GM19467 (cell line): ENCODE data around the gene FUT1.
"Not testable (repeated sequence)": the region's sequence is repeated elsewhere in the genome, so short reads cannot be mapped to it uniquely, and the experiment has no call there.

Source experiments
- ATAC-seq: cut with Tn5 transposase; IDR thresholded peaks from one replicate; pipeline ENCODE4 v1.9.1; 2021; ENCODE audit warnings: mild to moderate bottlenecking, moderate library complexity; ENCODE audit not compliant: unreplicated experiment

The FUT1 gene

DNA sequence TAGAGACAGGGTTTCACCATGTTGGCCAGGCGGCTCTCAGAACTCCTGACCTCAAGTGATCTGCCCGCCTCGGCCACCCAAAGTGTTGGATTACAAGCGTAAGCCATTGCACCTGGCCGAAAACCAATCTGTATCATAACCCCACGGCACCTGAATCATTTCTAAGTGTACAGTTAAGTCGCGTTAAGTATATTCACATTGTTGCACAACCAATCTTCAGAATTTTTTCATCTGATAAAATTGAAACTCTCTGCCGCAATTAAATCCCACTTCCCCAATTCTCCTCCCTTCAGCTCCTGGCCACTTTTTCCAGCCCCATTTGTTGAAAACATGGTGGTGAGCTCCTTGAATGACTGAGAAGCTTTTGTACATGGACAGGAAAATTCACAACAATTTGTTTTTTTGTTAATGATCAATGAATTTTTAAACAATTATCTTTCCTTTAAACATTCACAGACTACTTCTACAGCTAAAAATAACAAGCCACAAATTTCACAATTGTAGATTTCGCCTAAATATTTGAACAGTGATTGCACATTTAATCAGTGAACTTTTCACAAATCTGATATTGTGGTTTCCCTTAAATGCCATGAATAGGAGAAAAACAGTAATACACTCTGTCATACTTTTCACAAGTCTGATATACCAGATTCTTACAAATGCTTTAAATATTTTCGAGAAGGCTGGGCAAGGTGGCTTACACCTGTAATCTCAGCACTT, 16.7 kb upstream of the FUT1 start:
- ATAC-seq = no peak

- ATAC-seq = not testable (repeated sequence)
Observed at GRCh38 chr19:48768171-48768753, 15.8 kb upstream of the FUT1 start.

GRCh38 chr19:48765816-48766215, 13.4 kb upstream of the FUT1 start:
- not testable (repeated sequence) for ATAC-seq

DNA sequence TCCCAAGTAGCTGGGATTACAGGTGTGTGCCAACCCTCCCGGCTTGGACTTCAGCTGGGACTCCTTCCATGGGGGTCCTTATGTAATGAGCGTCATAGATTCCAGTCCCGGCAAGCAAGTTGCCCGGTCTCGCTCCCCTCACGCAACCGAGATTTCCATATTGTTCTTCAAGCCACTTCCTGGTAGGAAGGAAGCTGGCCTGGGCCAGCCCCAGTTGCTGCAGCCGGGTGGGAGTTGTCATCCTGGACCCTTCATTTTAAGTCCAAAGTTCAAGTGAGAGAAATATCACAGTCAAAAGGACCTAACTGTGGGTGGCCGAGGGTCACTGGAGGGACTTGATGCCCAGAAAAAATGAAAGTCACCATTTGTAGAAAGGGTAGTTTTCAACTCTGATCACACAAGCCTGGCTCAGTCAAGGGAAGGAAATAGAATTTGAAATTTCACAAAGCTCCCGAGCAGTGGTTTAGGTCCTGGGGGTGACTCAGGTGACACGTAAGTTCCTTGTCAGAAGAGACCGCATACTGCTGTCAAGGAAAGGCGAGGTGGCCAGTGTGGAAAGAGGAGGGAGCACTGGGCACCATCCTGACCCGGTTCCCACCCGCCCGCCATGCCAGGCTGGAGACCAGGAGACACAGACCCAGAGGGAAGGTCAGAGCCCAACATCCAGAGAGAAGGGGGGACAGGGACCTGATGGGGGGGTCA, 8.2 kb upstream of the FUT1 start:
- no peak for ATAC-seq

DNA sequence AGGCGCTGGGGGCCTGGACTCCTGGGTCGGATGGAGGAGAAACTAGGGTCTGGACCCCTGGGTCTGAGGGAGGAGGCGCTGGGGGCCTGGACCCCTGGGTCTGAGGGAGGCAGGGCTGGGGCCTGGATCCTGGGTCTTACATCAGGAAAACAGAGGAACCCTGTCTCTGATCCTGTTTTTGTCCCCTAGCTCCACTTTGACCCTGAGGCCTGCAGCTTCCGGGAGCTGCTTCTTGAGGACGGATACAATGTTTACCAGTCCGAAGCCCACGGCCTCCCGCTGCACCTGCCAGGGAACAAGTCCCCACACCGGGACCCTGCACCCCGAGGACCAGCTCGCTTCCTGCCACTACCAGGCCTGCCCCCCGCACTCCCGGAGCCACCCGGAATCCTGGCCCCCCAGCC, 5.3 kb upstream of the FUT1 start:
- no peak for ATAC-seq

- no peak for ATAC-seq
Observed at GRCh38 chr19:48757089-48757675, 4.7 kb upstream of the FUT1 start.

DNA sequence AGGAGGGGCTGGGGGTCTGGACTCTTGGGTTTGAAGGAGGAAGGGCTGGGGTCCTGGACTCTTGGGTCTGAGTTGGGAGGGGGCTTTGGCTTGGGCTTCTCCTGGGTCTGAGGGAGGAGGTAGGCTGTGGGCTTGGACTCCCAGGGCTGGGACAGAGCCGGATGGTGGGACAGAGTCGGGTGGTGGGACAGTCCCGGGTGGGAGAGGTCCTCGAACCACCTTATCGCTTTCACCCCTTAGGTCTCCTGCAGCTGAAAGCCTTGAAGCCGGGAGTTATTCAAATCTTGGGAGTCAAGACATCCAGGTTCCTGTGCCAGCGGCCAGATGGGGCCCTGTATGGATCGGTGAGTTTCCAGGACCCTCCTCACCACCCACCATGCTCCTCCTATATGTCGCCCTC, 4.2 kb upstream of the FUT1 start:
- no peak for ATAC-seq

GRCh38 chr19:48756212-48756611, 3.8 kb upstream of the FUT1 start:
- ATAC-seq = no peak

GRCh38 chr19:48755787-48756186, 3.3 kb upstream of the FUT1 start:
- no peak for ATAC-seq

- no peak for ATAC-seq
Observed at GRCh38 chr19:48755084-48755641, 2.7 kb upstream of the FUT1 start, which contains the start of gene FGF21. TSS of gene FGF21 (plus strand) at chr19:48755524. CDS start at chr19:48756237, 713 bp downstream.

DNA sequence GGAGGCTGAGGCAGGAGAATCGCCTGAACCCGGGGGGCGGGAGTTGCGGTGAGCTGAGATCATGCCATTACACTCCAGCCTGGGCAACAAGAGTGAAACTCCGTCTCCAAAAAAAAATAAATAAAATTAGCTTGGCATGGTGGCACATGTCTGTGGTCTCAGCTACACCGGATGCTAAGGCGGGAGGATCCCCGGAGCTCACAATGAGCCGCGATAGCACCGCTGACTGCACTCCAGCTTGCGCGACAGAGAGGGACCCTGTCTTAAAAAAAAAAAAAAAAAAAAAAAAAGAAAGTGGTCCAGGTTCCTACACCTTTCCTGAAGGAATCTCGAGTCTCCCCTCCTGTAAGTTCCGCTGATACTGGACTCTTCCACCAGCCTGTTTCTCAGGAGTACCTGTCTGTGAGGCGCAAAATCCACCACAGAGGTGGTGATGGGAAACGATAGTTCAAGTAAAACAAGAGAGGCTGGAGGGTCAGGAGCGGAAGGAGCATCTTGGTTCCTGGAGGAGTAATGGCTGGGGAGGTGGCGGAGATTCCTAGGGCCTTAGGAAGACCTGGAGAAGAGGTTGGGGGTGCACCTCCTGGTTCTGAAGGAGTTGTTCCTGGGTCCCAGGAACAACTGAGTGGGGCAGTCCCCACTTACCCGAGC, 471 bp downstream of the FUT1 start:
- no peak for ATAC-seq

- ATAC-seq = no peak
Observed at GRCh38 chr19:48750771-48751504, 1.5 kb downstream of the FUT1 start.

DNA sequence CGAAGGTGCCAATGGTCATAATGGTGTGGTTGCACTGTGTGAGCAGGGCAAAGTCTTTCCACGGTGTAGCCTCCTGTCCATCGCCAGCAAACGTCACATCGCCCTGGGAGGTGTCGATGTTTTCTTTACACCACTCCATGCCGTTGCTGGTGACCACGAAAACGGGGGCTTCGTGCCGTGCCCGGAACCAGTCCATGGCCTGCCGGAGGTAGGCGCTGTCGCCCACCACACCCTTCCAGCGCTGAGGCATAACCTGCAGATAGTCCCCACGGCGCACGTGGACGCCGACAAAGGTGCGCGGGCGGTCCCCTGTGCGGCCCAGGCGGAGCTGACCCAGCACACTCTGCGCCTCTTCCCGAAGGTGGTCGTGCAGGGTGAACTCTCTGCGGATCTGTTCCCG, 2.1 kb downstream of the FUT1 start:
- ATAC-seq = no peak

DNA sequence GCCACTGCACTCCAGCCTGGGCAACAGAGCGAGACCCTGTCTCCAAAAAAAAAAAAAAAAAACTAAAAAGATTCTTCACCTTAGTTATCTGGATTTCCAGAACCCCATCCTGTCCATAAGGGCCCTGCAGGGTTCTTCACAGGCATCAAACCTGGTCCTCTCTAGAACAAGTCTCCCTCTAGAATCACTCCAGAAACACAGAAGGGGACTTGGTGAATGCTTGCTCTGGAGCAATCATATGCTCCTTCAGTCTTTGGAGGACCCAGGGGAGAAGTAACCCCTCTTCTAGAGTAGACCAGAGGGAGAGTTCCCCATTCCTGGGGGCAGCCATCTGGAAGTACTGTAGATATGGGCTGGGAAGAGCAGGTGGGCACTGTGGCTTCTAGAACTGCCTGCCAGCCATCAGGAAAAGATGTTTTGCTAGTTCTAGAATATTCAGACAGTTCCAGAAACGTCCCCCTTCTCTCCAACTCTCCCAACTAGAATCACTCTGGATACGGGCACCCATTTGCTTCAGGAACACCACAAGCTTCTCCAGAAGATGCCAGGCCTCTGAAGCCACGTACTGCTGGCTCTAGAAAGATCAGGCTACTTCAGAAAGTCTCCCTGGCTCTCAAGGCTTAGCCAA, 2.8 kb downstream of the FUT1 start:
- no peak for ATAC-seq

GRCh38 chr19:48746738-48747575, 5.5 kb downstream of the FUT1 start, which contains the start of gene IZUMO1:
TSS of gene IZUMO1 (minus strand) at chr19:48746909. CDS start at chr19:48745859, 1,050 bp downstream.
- no peak for ATAC-seq

- ATAC-seq = no peak
Observed at GRCh38 chr19:48746110-48746509, 6.3 kb downstream of the FUT1 start.

GRCh38 chr19:48745208-48745995, 7.0 kb downstream of the FUT1 start:
- no peak for ATAC-seq

- no peak for ATAC-seq
Observed at GRCh38 chr19:48742096-48742495, 10.3 kb downstream of the FUT1 start.
